Keratinocyte (primary cell): ENCODE data around the gene FAM184B. TPM values are rescaled to one million over a fixed set of nuclear protein-coding genes. Genes with fewer than 3 reads are reported as not detected.

ENCODE experiments used
- DNase-seq: peaks from one replicate; pipeline ENCODE4 v3.0.0-alpha.2; 2011; ENCODE audit warnings: low read depth, missing footprints, low spot score
- FAIRE-seq: peaks from 2 replicates; lab custom pipeline; 2011; peaks lifted over from hg19 to GRCh38; lab: Jason Lieb, UNC
- H2AFZ ChIP-seq: 2 replicates; pipeline ENCODE4 v1.6.0; 2012; ENCODE audit warnings: low read length, control low read depth, inconsistent platforms; ENCODE audit not compliant: control insufficient read depth
- H3K27ac ChIP-seq: 2 replicates; pipeline ENCODE4 v1.5.1; 2011; ENCODE audit warnings: low read length; ENCODE audit not compliant: control insufficient read depth, insufficient read depth
- H3K27me3 ChIP-seq: 3 replicates; pipeline ENCODE4 v1.6.0; 2011; ENCODE audit warnings: low read length; ENCODE audit not compliant: control insufficient read depth, insufficient read depth; ENCODE audit errors: extremely low read depth
- H3K36me3 ChIP-seq, 2 experiments: 2 replicates in 1 of 2; 3 replicates in 1 of 2; pipeline ENCODE4 v1.5.1; 2011; ENCODE audit warnings: low read length in 2 of 2, mild to moderate bottlenecking in 1 of 2; ENCODE audit not compliant: control insufficient read depth in 2 of 2, insufficient read depth in 2 of 2; ENCODE audit errors: extremely low read depth in 1 of 2
- H3K4me1 ChIP-seq: 3 replicates; pipeline ENCODE4 v1.5.1; 2011; ENCODE audit warnings: low read length; ENCODE audit not compliant: control insufficient read depth, insufficient read depth; ENCODE audit errors: extremely low read depth
- H3K4me2 ChIP-seq: 3 replicates; pipeline ENCODE4 v1.6.0; 2011; ENCODE audit warnings: low read depth, low read length; ENCODE audit not compliant: control insufficient read depth, insufficient read depth; ENCODE audit errors: extremely low read depth
- H3K4me3 ChIP-seq, 3 experiments: fragments of 200-600 bp in 1 of 3; sonication (generic) in 1 of 3; 2 replicates in 2 of 3; 3 replicates in 1 of 3; pipeline ENCODE4 v1.5.1; 2011 to 2016; ENCODE audit warnings: low read length in 3 of 3, mild to moderate bottlenecking in 3 of 3, control low read depth in 2 of 3, inconsistent platforms in 1 of 3, low read depth in 1 of 3, mixed read lengths in 1 of 3, mixed run types in 1 of 3, moderate library complexity in 1 of 3; ENCODE audit not compliant: control insufficient read depth in 2 of 3, insufficient read depth in 2 of 3; ENCODE audit errors: extremely low read depth in 1 of 3
- H3K79me2 ChIP-seq: 2 replicates; pipeline ENCODE4 v1.6.0; 2012; ENCODE audit warnings: low read length; ENCODE audit not compliant: control insufficient read depth, insufficient read depth
- H3K9ac ChIP-seq: 3 replicates; pipeline ENCODE4 v1.6.0; 2011; ENCODE audit warnings: low read length; ENCODE audit not compliant: control insufficient read depth, insufficient read depth; ENCODE audit errors: extremely low read depth
- H3K9me1 ChIP-seq: 3 replicates; pipeline ENCODE4 v1.6.0; 2011; ENCODE audit warnings: low read length; ENCODE audit not compliant: control insufficient read depth, insufficient read depth; ENCODE audit errors: extremely low read depth
- H3K9me3 ChIP-seq: 2 replicates; pipeline ENCODE4 v1.5.1; 2012; ENCODE audit warnings: low read depth, low read length; ENCODE audit not compliant: control insufficient read depth
- H4K20me1 ChIP-seq: 3 replicates; pipeline ENCODE4 v1.6.0; 2011; ENCODE audit warnings: low read length; ENCODE audit not compliant: control insufficient read depth, insufficient read depth; ENCODE audit errors: extremely low read depth
- CTCF ChIP-seq, 3 experiments: IDR thresholded peaks in 1 of 3; conservative IDR thresholded peaks in 1 of 3; optimal IDR thresholded peaks in 1 of 3; 2 replicates in 2 of 3; 3 replicates in 1 of 3; pipeline versions ENCODE3 to v1.5.1; 2011; ENCODE audit warnings: low read length in 3 of 3, mild to moderate bottlenecking in 3 of 3, moderate library complexity in 2 of 3, control low read depth in 1 of 3, inconsistent platforms in 1 of 3; ENCODE audit not compliant: insufficient read depth in 2 of 3; ENCODE audit errors: extremely low read depth in 1 of 3
- EZH2 ChIP-seq: IDR thresholded peaks from one replicate; pipeline ENCODE4 v1.6.1; 2012; ENCODE audit warnings: inconsistent platforms, mild to moderate bottlenecking, low read length, moderate library complexity
- dilution Hi-C: fragments of 300-500 bp; cut with MboI; formaldehyde crosslinking; loops from one replicate; pipeline ENCODE4 v1.7.0; 2020; ENCODE audit warnings: low sequenced_read_pairs; ENCODE audit not compliant: extremely low pct_ligation_motif_present
- polyA plus RNA-seq, 5 experiments: library from polyadenylated mRNA; depleted of rRNA in 3 of 5; stranded (reverse) in 3 of 5; stranded (forward) in 1 of 5; unstranded in 1 of 5; fragments of >200 nt; gene quantifications; 1 replicate in 1 of 5; 2 replicates in 3 of 5; 3 replicates in 1 of 5; pipeline versions ENCODE4 v1.2.1 to v1.2.3, GENCODE V29; 2011 to 2012; ENCODE audit warnings: missing spikeins in 2 of 5, low read depth in 1 of 5, low replicate concordance in 1 of 5

Gene FAM184B
- polyA plus RNA-seq, 1 donor (not counting 4 experiments of a cell fraction or from before 2014, with no cell fraction given) = 0.01 TPM

DNA sequence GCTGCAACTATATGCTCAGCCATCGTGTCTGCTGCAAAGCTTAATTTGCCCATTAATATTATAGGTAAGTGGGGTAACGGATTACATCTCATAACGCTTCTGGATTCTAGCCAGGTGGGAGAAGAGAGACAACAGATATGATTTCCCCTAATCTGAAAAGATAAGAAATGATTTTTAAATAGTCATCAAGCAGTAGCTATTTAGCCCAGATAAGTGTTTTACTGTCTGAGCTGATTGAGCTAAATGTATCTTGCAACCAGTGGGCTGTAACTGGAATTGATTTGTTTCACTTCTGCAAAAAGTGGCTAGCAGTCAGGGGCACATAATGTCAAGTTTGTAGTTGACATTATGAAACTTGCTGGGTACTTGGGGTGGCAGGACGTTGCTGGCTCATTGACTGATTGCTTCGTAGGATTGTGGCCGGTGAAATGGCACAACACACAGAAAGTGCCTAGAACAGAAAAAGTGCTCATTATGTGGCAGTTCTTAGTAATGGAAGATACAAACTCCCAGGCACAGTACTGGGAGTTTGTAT, 185.9 kb downstream of the FAM184B start:
- Histone ChIP-seq H3K4me1 (no peaks in the 10 kb centered on the region), H3K9me3 (no peaks in the 10 kb centered on the region), H3K27ac (no peak overlapping the region), H3K9me1 (no peaks in the 10 kb centered on the region), H3K4me3 (no peak overlapping the region), H3K27me3 (no peaks in the 10 kb centered on the region), H4K20me1 (no peaks in the 10 kb centered on the region), H3K4me2 (no peak overlapping the region), H3K79me2 (no peaks in the 10 kb centered on the region), H3K36me3 (peaks cover 3 to 22% of the 10 kb centered on the region in 2 experiments), H2AFZ (no peak overlapping the region), H3K9ac (no peak overlapping the region)
- no peak for FAIRE-seq
- no peak for DNase-seq
- no peak for TF ChIP-seq CTCF (optimal IDR thresholded peaks at IDR 0.05 in 1 of 3, IDR thresholded peaks at IDR 0.05 in 1 of 3, conservative IDR thresholded peaks at IDR 0.05 in 1 of 3; ENCODE audit: extremely low read depth in 1 of 3, insufficient read depth in 2 of 3, low read length in 3 of 3)
- TF ChIP-seq EZH2 = no peak
- dilution Hi-C loops = no loop called here

DNA sequence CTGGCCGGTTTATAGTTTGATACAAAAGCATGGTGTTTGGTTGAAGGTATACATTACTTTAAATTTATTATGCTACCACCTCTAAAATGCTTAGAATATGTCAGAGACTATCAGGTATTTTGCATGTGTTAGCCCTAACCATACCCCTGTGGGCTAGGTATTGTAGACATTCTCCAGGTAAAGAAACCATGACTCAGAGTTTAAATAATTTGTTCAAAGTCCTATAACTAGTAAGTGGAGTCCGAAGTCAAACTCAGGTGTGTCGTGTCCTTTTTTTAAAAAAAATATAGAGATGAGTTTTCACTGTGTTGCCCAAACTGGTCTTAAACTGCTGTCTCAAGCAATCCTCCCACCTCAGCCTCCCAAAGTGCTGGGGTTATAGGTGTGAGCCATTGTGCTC, 192.1 kb downstream of the FAM184B start:
- Histone ChIP-seq H3K4me1 (no peaks in the 10 kb centered on the region), H3K4me2 (no peak overlapping the region), H3K4me3 (no peak overlapping the region), H2AFZ (no peak overlapping the region), H3K9ac (no peak overlapping the region), H3K9me1 (no peaks in the 10 kb centered on the region), H3K79me2 (no peaks in the 10 kb centered on the region), H3K9me3 (no peaks in the 10 kb centered on the region), H3K27ac (no peak overlapping the region), H3K27me3 (no peaks in the 10 kb centered on the region), H4K20me1 (no peaks in the 10 kb centered on the region), H3K36me3 (peaks cover 1 to 21% of the 10 kb centered on the region in 2 experiments)
- TF ChIP-seq CTCF (optimal IDR thresholded peaks at IDR 0.05 in 1 of 3, IDR thresholded peaks at IDR 0.05 in 1 of 3, conservative IDR thresholded peaks at IDR 0.05 in 1 of 3; ENCODE audit: extremely low read depth in 1 of 3, insufficient read depth in 2 of 3, low read length in 3 of 3) (no peak), EZH2 (no peak)
- DNase-seq = no peak
- FAIRE-seq = no peak
- dilution Hi-C loops = no loop called here
